SK-N-SH (cell line): ENCODE measurements around the gene HSBP1.

ENCODE experiments used
- EP300 ChIP-seq, 2 experiments: IDR thresholded peaks; 2 replicates each; pipeline versions ENCODE4 v1.4.0 to v1.6.1; 2012; ENCODE audit warnings: borderline replicate concordance in 1 of 2, low read depth in 1 of 2, low read length in 1 of 2
- EZH2phosphoT487 ChIP-seq: fragments of 200-600 bp; sonication (generic); IDR thresholded peaks from 2 replicates; pipeline ENCODE4 v1.6.1; 2017; ENCODE audit warnings: low read depth, mixed run types, mild to moderate bottlenecking, antibody characterized with exemption, moderate library complexity, borderline replicate concordance
- POLR2AphosphoS5 ChIP-seq: IDR thresholded peaks from 2 replicates; pipeline ENCODE4 v1.6.1; 2012; ENCODE audit warnings: low read depth, low read length
- RAD21 ChIP-seq: IDR thresholded peaks from 2 replicates; pipeline ENCODE4 v1.6.1; 2012; ENCODE audit warnings: mild to moderate bottlenecking, low read length
- TAF1 ChIP-seq: IDR thresholded peaks from 2 replicates; pipeline ENCODE4 v1.6.1; 2012; ENCODE audit warnings: low read depth, mild to moderate bottlenecking, low read length, moderate library complexity, borderline replicate concordance
- YY1 ChIP-seq: IDR thresholded peaks from 2 replicates; pipeline ENCODE4 v1.4.0; 2012; ENCODE audit warnings: low read depth, mild to moderate bottlenecking
- TF ChIP-seq, protein P1 (sequence below): fragments of 200-600 bp; sonication (generic); IDR thresholded peaks from 2 replicates; pipeline ENCODE4 v1.6.1; 2017; ENCODE audit warnings: antibody characterized with exemption, mild to moderate bottlenecking, moderate library complexity
- TF ChIP-seq, protein P2 (sequence below): fragments of 150-350 bp; IDR thresholded peaks from 2 replicates; pipeline ENCODE4 v1.6.1; 2016; ENCODE audit warnings: mild to moderate bottlenecking, low read depth, low read length
- TF ChIP-seq, protein P3 (sequence below): IDR thresholded peaks from 2 replicates; pipeline ENCODE4 v1.4.0; 2012; ENCODE audit warnings: low read depth

DNA sequence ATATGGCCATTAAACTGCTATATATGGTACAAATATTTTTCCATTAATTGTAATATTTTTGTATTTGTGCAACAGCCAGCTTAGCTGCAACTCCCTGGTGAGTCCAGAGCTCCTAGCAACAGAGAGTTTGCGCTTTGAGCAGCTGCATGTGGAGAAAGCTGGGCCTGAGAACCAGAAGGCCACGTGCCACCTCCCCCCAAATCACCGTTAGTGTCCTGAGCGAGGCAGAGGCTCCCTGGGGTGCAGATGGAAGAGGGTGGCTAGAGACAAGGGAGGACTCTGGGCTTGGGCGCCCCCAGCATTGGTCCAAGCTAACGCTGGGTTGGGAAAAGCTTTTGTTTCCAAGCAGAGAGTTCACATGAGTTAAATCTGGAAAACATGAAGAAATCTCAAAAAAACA is 41.6 kb downstream of the HSBP1 start:
- TF ChIP-seq POLR2AphosphoS5 (no peak), YY1 (no peak), EZH2phosphoT487 (no peak), EP300 (IDR thresholded peaks at IDR 0.05; ENCODE audit: borderline replicate concordance in 1 of 2, low read depth in 1 of 2, low read length in 1 of 2) (no peak), RAD21 (no peak), TAF1 (no peak)
- TF ChIP-seq, protein P1, sequence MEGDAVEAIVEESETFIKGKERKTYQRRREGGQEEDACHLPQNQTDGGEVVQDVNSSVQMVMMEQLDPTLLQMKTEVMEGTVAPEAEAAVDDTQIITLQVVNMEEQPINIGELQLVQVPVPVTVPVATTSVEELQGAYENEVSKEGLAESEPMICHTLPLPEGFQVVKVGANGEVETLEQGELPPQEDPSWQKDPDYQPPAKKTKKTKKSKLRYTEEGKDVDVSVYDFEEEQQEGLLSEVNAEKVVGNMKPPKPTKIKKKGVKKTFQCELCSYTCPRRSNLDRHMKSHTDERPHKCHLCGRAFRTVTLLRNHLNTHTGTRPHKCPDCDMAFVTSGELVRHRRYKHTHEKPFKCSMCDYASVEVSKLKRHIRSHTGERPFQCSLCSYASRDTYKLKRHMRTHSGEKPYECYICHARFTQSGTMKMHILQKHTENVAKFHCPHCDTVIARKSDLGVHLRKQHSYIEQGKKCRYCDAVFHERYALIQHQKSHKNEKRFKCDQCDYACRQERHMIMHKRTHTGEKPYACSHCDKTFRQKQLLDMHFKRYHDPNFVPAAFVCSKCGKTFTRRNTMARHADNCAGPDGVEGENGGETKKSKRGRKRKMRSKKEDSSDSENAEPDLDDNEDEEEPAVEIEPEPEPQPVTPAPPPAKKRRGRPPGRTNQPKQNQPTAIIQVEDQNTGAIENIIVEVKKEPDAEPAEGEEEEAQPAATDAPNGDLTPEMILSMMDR, result no peak
- TF ChIP-seq, protein P2, sequence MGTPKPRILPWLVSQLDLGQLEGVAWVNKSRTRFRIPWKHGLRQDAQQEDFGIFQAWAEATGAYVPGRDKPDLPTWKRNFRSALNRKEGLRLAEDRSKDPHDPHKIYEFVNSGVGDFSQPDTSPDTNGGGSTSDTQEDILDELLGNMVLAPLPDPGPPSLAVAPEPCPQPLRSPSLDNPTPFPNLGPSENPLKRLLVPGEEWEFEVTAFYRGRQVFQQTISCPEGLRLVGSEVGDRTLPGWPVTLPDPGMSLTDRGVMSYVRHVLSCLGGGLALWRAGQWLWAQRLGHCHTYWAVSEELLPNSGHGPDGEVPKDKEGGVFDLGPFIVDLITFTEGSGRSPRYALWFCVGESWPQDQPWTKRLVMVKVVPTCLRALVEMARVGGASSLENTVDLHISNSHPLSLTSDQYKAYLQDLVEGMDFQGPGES, result no peak
- TF ChIP-seq, protein P3, sequence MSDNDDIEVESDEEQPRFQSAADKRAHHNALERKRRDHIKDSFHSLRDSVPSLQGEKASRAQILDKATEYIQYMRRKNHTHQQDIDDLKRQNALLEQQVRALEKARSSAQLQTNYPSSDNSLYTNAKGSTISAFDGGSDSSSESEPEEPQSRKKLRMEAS, result no peak
